Measurements from ENCODE around the gene PARD3.

PARD3 gene

GRCh38 chr10:34613491-34613890, 201.6 kb downstream of the PARD3 start:
- H3K4me3 ChIP-seq = no peak overlapping the region
- intact Hi-C loops (cut with DNase I; ENCODE audit: low total_unique reads) = no loop called here
- H3K9me3 ChIP-seq = no peaks in the 10 kb centered on the region
- no peak for TF ChIP-seq CTCF (IDR thresholded peaks at IDR 0.05)
- peaks cover 0 to 6% (median 0%) of the 10 kb centered on the region in 4 donors for H3K4me1 ChIP-seq
- H3K27me3 ChIP-seq = no peaks in the 10 kb centered on the region
- no peak overlapping the region for H3K27ac ChIP-seq
- no peak for DNase-seq
- H3K36me3 ChIP-seq = no peaks in the 10 kb centered on the region

GRCh38 chr10:34612938-34613337, 202.2 kb downstream of the PARD3 start:
- Histone ChIP-seq H3K36me3 (no peaks in the 10 kb centered on the region), H3K27ac (no peak overlapping the region), H3K9me3 (no peaks in the 10 kb centered on the region), H3K4me3 (no peak overlapping the region), H3K27me3 (no peaks in the 10 kb centered on the region), H3K4me1 (peaks cover 0 to 6% (median 0%) of the 10 kb centered on the region in 4 donors)
- intact Hi-C loops (cut with DNase I; ENCODE audit: low total_unique reads) = no loop called here
- no peak for DNase-seq
- no peak for TF ChIP-seq CTCF (IDR thresholded peaks at IDR 0.05)

GRCh38 chr10:34612446-34612845, 202.7 kb downstream of the PARD3 start:
- no peak for DNase-seq
- intact Hi-C loops (cut with DNase I; ENCODE audit: low total_unique reads) = no loop called here
- Histone ChIP-seq H3K9me3 (no peaks in the 10 kb centered on the region), H3K4me1 (peaks cover 0 to 6% (median 0%) of the 10 kb centered on the region in 4 donors), H3K4me3 (no peak overlapping the region), H3K36me3 (no peaks in the 10 kb centered on the region), H3K27ac (no peak overlapping the region), H3K27me3 (no peaks in the 10 kb centered on the region)
- no peak for TF ChIP-seq CTCF (IDR thresholded peaks at IDR 0.05)

GRCh38 chr10:34609287-34609940, 205.7 kb downstream of the PARD3 start:
- TF ChIP-seq CTCF (IDR thresholded peaks at IDR 0.05) = no peak
- no peak overlapping the region for H3K4me3 ChIP-seq
- no peak overlapping the region for H3K27ac ChIP-seq
- DNase-seq = no peak
- no peaks in the 10 kb centered on the region for H3K9me3 ChIP-seq
- no peaks in the 10 kb centered on the region for H3K27me3 ChIP-seq
- peaks cover 0 to 6% (median 0%) of the 10 kb centered on the region in 4 donors for H3K4me1 ChIP-seq
- intact Hi-C loops (cut with DNase I; ENCODE audit: low total_unique reads) = no loop called here
- H3K36me3 ChIP-seq = no peaks in the 10 kb centered on the region

GRCh38 chr10:34607894-34608293, 207.2 kb downstream of the PARD3 start:
- no peak for TF ChIP-seq CTCF (IDR thresholded peaks at IDR 0.05)
- no peak overlapping the region for H3K27ac ChIP-seq
- no peaks in the 10 kb centered on the region for H3K9me3 ChIP-seq
- intact Hi-C loops (cut with DNase I; ENCODE audit: low total_unique reads) = no loop called here
- H3K4me1 ChIP-seq = peaks cover 0 to 5% (median 0%) of the 10 kb centered on the region in 4 donors
- H3K27me3 ChIP-seq = no peaks in the 10 kb centered on the region
- DNase-seq = no peak
- no peaks in the 10 kb centered on the region for H3K36me3 ChIP-seq
- no peak overlapping the region for H3K4me3 ChIP-seq

GRCh38 chr10:34606890-34607289, 208.2 kb downstream of the PARD3 start:
- Histone ChIP-seq H3K27me3 (no peaks in the 10 kb centered on the region), H3K4me3 (no peak overlapping the region), H3K4me1 (no peaks in the 10 kb centered on the region), H3K27ac (no peak overlapping the region), H3K9me3 (no peaks in the 10 kb centered on the region), H3K36me3 (no peaks in the 10 kb centered on the region)
- DNase-seq = no peak
- TF ChIP-seq CTCF (IDR thresholded peaks at IDR 0.05) = no peak
- intact Hi-C loops (cut with DNase I; ENCODE audit: low total_unique reads) = no loop called here
